Sciatic nerve (tissue), 2 donors: Measurements from ENCODE around the gene PAIP2B. TPM values are rescaled to one million over a fixed set of nuclear protein-coding genes. Genes with fewer than 3 reads are reported as not detected.
A peak's percentile ranks its signal among the peaks of the same experiment; 100 is the strongest.
"Not testable (repeated sequence)": the region's sequence is repeated elsewhere in the genome, so short reads cannot be mapped to it uniquely, and the experiment has no call there.

Experiments
- ATAC-seq: fragments of 200-7000 bp; cut with Tn5 transposase; one replicate; pipeline ENCODE4 v1.9.1; 2020; ENCODE audit warnings: mild to moderate bottlenecking, moderate library complexity
- DNase-seq: peaks from one replicate; pipeline ENCODE4 v3.0.0-alpha.2; 2020; ENCODE audit warnings: low spot score
- intact Hi-C: fragments of 100-400 bp; cut with DNase I; formaldehyde crosslinking; loops from one replicate; pipeline ENCODE4 v1.14.2; 2022
- total RNA-seq: library from RNA; stranded (reverse); fragmentation: NEBNext Ultra II Directional; extraction: Animal tissue kit (Norgen Biotek cat#: 25700); gene quantifications from one replicate; pipeline ENCODE4 v1.2.1, GENCODE V29; 2021
- donor health status: DM: no; HTN: no; CAD: no.
- donor health status: DM: no; HTN: no; CAD: no.

Gene PAIP2B
- total RNA-seq = 25.6 TPM

GRCh38 chr2:71226965-71227560, at the start of gene PAIP2B:
Gene PAIP2B (minus strand): TSS chr2:71227103. CDS start chr2:71202589, 24,514 bp downstream.
- intact Hi-C loops = no loop called here
- peak; percentile 99 for ATAC-seq

GRCh38 chr2:71275939-71276310, 49.0 kb upstream of the PAIP2B start:
- intact Hi-C loops = no loop called here
- DNase-seq (no peak), ATAC-seq (no peak)

More at GRCh38 chr2:71226965-71227560, at the start of gene PAIP2B:
- DNase-seq = peak; percentile 98

- no peak for DNase-seq
- intact Hi-C loops = no loop called here
- ATAC-seq = no peak
Observed at GRCh38 chr2:71269511-71270090, 42.7 kb upstream of the PAIP2B start.

- DNase-seq (no peak), ATAC-seq (no peak)
- intact Hi-C loops = no loop called here
Observed at GRCh38 chr2:71263386-71263785, 36.5 kb upstream of the PAIP2B start.

GRCh38 chr2:71261534-71261933, 34.6 kb upstream of the PAIP2B start:
- ATAC-seq = no peak
- intact Hi-C loops = no loop called here

GRCh38 chr2:71256421-71256820, 29.5 kb upstream of the PAIP2B start:
- DNase-seq (no peak), ATAC-seq (peak; percentile 86)
- intact Hi-C loops = no loop called here

More at GRCh38 chr2:71261534-71261933, 34.6 kb upstream of the PAIP2B start:
- no peak for DNase-seq

GRCh38 chr2:71254776-71255175, 27.9 kb upstream of the PAIP2B start:
- intact Hi-C loops = no loop called here
- DNase-seq (no peak), ATAC-seq (no peak)

GRCh38 chr2:71254078-71254477, 27.2 kb upstream of the PAIP2B start:
- intact Hi-C loops = no loop called here

GRCh38 chr2:71253476-71253875, 26.6 kb upstream of the PAIP2B start:
- ATAC-seq = no peak
- intact Hi-C loops = no loop called here
- no peak for DNase-seq

More at GRCh38 chr2:71254078-71254477, 27.2 kb upstream of the PAIP2B start:
- ATAC-seq (no peak), DNase-seq (no peak)

- DNase-seq (no peak), ATAC-seq (no peak)
- intact Hi-C loops = no loop called here
Observed at GRCh38 chr2:71252862-71253261, 26.0 kb upstream of the PAIP2B start.

GRCh38 chr2:71250935-71251334, 24.0 kb upstream of the PAIP2B start:
- no peak for ATAC-seq

GRCh38 chr2:71244302-71244660, 17.4 kb upstream of the PAIP2B start:
- intact Hi-C loops = no loop called here
- ATAC-seq = no peak
- DNase-seq = no peak

More at GRCh38 chr2:71250935-71251334, 24.0 kb upstream of the PAIP2B start:
- intact Hi-C loops = no loop called here
- DNase-seq = no peak

GRCh38 chr2:71243634-71244301, 16.9 kb upstream of the PAIP2B start:
- intact Hi-C loops = no loop called here
- DNase-seq = no peak
- no peak for ATAC-seq

- no peak for DNase-seq
- no peak for ATAC-seq
- intact Hi-C loops = no loop called here
Observed at GRCh38 chr2:71240794-71241193, 13.9 kb upstream of the PAIP2B start.

- intact Hi-C loops = no loop called here
- DNase-seq = no peak
- ATAC-seq = no peak
Observed at GRCh38 chr2:71238089-71238488, 11.2 kb upstream of the PAIP2B start.

- no peak for ATAC-seq
- intact Hi-C loops = no loop called here
- DNase-seq = no peak
Observed at GRCh38 chr2:71235930-71236587, 9.2 kb upstream of the PAIP2B start.

GRCh38 chr2:71233072-71233471, 6.2 kb upstream of the PAIP2B start:
- DNase-seq, intact Hi-C loops, ATAC-seq: not testable (repeated sequence)

GRCh38 chr2:71226096-71226964, 573 bp downstream of the PAIP2B start:
- DNase-seq (peak; percentile 70), ATAC-seq (no peak)
- intact Hi-C loops = no loop called here

GRCh38 chr2:71224935-71225334, 2.0 kb downstream of the PAIP2B start:
- no peak for ATAC-seq
- intact Hi-C loops = loop anchor here (5.0 kb wide), 1 partner anchor 287 kb away; no protein-coding TSS in a partner anchor
- DNase-seq = no peak
